ENCODE data around the gene PRKD3.
"Not testable (repeated sequence)": the region's sequence is repeated elsewhere in the genome, so short reads cannot be mapped to it uniquely, and the experiment has no call there.

The PRKD3 gene

DNA sequence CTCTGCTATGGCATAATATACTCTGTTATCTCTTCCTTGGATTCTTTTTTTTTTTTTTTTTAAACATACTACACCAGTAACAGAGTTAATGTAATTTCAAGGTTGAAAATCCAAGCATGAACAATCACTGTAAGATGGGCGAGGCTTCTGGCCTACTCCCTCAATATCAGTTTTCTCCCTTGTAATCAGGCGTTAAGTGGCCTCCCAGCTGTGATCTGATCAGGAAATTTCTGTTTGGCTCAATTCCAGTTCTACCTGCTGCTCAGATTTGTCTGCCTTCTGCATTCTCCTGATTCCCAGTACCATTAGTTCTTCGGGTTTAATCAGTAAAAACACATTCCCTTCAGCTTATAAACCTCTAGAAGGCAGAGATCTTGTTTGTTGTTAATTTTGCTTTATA lies 18.6 kb downstream of the PRKD3 start:
- DNase-seq: no peak

GRCh38 chr2:37302701-37303252 lies 21.9 kb downstream of the PRKD3 start:
- DNase-seq: no peak

- DNase-seq: no peak
Measured at GRCh38 chr2:37301408-37301807, 23.2 kb downstream of the PRKD3 start.

- DNase-seq: no peak
Measured at GRCh38 chr2:37300578-37300977, 24.1 kb downstream of the PRKD3 start.

- DNase-seq: no peak
Measured at GRCh38 chr2:37300146-37300545, 24.5 kb downstream of the PRKD3 start.

DNA sequence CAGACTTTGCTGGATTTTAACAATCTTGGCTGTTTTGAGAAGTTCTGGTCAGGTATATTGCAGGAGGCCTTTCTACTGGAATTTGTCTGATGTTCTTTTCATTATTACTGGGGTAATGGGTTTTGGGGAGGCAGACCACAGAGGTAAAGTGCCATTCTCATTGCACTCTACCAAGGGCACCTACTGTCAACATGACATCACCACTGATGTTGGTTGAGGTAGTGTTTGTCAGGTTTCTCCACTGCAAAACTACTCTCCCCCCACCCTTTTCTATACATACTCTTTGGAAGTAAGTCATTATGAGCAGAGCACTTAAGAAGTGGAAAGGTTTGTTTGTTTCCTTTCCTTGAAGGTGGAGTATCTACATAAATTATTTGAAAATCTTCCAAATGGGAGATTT lies 27.0 kb downstream of the PRKD3 start:
- no peak for DNase-seq

GRCh38 chr2:37295469-37296073 lies 29.1 kb downstream of the PRKD3 start:
- no peak for DNase-seq

- DNase-seq: not testable (repeated sequence)
Measured at GRCh38 chr2:37294858-37295257, 29.8 kb downstream of the PRKD3 start.

GRCh38 chr2:37291680-37292079 lies 33.0 kb downstream of the PRKD3 start:
- DNase-seq: no peak

DNA sequence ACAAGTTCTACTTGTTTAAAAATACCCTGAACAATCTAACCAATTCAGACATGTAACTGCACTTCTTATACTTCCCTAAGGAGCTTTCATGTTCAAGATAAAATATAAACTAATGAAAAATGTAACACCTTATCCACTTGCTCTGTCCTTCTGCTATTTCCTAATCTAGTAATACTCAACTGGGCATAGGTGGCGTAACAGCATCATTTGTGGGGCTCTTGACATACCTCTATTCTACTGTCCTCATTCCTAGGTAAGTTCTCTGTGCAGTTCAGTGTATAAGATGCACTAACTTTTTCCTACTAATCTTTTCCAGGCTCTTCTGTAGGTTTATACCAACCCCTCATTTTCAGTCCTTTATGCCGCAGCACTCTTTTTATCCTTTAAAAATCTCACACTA lies 36.7 kb downstream of the PRKD3 start:
- no peak for DNase-seq

DNA sequence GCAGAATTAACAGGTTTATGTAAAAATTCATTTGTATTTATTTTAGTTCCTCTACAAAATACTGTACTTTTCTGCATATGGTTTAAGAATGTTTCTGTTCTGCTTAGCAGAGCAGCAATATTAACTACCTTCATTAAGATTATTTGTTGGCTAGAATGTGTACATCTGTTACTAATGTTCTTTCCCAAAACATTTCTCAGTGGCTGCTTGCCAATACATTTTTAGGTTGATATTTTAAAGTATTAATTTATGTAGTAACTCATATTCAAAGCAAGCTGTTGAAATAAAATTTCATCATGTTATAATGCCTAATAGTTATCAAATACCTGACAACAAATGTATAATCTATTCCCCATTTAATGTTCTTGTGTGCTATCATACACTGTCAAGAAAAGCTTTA lies 40.3 kb downstream of the PRKD3 start:
- no peak for DNase-seq

GRCh38 chr2:37283207-37283606 lies 41.4 kb downstream of the PRKD3 start:
- no peak for DNase-seq

GRCh38 chr2:37282746-37283145 lies 41.9 kb downstream of the PRKD3 start:
- no peak for DNase-seq

DNA sequence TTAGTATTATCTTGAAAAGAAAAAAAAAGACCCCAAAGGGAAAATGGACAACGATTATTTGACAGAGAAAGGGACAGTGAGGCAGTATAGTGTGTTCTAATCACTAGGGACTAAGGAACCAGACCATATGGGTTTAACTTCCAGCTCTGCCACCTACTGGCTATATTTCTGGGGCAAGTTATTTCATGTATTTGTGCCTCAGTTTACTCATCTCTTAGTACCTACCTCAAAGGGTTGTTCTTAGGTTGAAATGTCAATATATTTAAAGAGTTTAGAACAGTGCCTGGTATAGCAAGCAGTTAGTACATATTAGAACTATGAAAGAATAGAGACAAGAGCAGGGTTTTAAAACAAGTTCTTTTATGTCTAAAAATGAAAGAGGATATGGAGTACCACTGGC lies 42.7 kb downstream of the PRKD3 start:
- DNase-seq: no peak

- no peak for DNase-seq
Measured at GRCh38 chr2:37276291-37276690, 48.3 kb downstream of the PRKD3 start.
